DOHH2 (cell line): Measurements from ENCODE around the gene IQCM.

Experiments
- CTCF ChIP-seq: fragments of 200-600 bp; sonication (generic); IDR thresholded peaks from one replicate; pipeline ENCODE4 v1.5.1; 2014; ENCODE audit warnings: antibody characterized with exemption, mild to moderate bottlenecking, low read depth, low read length; ENCODE audit not compliant: poor library complexity, severe bottlenecking
- EZH2phosphoT487 ChIP-seq: fragments of 200-600 bp; sonication (generic); IDR thresholded peaks from 2 replicates; pipeline ENCODE4 v1.6.1; 2017; ENCODE audit warnings: borderline replicate concordance, mild to moderate bottlenecking, antibody characterized with exemption, low read length, moderate library complexity, mixed read lengths

GRCh38 chr4:149328161-149328560 is 487.5 kb downstream of the IQCM start:
- no peak for TF ChIP-seq CTCF
- no peak for TF ChIP-seq EZH2phosphoT487
